GM19324 (cell line): ENCODE results near the gene H2BK1.

Experiments used
- ATAC-seq: cut with Tn5 transposase; IDR thresholded peaks from one replicate; pipeline ENCODE4 v1.9.1; 2021; ENCODE audit warnings: mild to moderate bottlenecking, moderate library complexity; ENCODE audit not compliant: unreplicated experiment, low FRiP score

Gene H2BK1

GRCh38 chr7:151210087-151210854 lies at the start of gene H2BK1:
H2BK1 (minus strand) TSS chr7:151210488; CDS start chr7:151210318, 170 bp downstream.
- no peak for ATAC-seq

DNA sequence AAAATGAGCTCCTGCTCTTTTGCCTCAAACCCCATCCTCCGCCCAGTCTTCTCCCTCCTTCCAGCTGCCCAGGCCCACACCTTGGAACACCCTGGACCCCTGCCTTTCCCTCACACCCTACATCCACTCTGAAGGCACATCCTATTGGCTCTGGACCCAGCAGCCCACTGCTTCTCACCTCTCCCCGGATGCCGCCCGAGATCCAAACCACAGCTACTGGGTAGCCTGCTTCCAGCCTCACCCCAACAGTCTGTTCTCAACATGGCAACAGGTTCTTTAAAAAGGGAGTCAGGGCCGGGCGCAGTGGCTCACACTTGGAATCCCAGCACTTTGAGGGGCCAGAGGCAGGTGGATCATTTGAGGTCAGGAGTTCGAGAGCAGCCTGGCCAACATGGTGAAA lies 47.7 kb upstream of the H2BK1 start:
- ATAC-seq = no peak

DNA sequence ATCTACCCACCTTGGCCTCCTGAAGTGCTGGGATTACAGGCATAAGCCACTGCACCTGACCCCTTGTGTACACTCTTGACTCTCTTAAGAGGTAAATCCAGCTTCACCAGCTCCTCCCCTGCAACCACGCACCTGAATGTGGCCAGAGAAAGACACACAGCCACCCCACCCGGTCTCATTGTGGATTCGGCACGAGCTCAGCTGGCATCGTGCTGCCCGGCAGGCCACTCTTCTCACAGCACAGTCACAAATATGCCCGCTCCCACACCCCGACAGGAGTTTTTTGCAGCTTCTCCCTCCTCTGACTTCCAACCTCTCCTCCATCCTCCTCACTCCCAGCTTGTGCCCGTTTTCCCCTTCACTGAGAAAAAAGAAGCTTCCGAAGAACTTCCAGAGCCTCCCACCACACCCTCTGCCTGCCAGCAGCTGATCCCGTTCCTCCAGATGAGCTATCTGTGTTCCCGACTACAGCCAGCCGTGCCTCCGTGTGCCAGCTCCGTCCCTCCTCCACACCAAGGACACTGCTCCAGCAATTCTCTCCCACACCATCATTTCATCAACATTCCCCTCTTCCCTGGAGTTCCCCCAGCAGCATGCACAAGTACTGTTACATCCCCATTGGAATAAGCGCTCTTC lies 46.2 kb upstream of the H2BK1 start:
- no peak for ATAC-seq

GRCh38 chr7:151255390-151255789 lies 45.1 kb upstream of the H2BK1 start:
- no peak for ATAC-seq

DNA sequence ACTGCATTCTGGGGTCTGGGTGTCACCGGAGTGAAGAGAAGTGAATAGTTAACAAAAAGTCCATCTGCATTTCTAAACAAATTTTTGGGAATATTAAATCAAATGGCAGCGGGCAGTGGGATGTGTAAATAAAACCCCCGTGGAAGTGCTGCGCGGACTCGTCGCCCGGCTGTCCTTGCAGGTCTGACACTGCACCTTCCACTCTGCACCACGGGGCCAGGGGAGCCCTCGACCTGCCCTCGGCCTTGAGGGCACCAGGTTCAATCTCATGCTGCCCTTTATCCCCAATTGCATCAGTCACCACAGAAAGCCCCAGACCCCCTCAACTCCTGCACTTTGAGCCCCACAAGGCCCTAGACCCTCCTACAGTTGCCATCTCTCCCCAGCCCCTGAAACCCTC lies 44.6 kb upstream of the H2BK1 start:
- ATAC-seq = no peak

DNA sequence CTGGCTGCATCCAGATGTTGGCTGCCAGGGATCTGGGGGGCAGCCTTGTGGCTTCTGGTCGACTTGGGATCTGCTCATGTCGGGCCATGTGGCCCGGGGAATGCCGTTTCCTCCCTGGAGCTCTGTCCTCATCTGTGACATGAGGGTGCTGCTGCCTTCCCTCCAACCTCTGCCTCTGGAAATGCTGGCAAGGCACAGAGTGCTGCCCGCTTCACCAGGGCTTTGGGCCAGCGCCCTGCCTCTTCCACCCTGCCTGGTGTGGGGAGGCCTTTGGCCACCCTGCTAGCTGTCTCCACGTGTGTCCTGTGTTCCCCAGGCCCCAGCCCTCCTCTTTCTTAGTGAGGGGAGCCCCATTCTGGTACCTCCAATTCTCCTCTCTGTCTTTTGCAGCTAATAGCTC lies 44.0 kb upstream of the H2BK1 start:
- ATAC-seq = no peak

DNA sequence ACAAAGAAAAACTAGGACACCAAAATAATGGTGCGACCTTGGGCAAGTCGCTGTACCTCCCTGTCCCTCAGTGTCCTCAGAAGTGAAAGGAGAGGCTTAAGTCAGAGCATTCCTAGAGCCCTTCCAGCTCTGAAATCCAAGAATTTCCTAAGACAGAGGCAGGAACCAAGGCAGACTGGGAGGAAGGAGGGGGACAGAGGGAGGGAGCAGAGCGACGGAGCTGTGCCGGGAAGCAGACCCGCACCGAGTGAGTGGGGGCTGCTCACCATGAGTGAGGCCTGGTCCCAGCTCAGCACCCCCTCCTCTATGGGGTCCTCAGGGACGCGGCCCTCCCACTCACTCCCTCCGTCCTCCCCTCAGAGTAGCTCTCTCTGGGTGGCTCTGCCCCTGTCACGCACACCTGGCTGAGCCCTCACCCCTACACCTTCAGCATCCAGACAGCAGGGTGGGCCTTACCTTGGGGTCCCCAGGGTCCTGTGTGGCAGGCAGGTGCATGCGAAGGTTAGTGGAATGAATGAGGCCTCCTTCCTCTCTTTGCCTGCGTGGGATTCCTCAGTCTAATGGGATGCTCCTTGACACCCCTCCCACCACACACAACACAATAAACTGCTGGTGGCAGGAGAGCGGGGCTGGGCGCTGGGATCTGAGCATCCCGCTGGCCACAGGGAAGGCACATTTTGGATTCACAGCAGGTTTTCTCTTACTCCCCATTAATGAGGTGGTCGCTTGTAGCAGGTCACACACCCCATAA lies 42.8 kb upstream of the H2BK1 start:
- no peak for ATAC-seq

- no peak for ATAC-seq
Measured at GRCh38 chr7:151252561-151252835, 42.2 kb upstream of the H2BK1 start.

DNA sequence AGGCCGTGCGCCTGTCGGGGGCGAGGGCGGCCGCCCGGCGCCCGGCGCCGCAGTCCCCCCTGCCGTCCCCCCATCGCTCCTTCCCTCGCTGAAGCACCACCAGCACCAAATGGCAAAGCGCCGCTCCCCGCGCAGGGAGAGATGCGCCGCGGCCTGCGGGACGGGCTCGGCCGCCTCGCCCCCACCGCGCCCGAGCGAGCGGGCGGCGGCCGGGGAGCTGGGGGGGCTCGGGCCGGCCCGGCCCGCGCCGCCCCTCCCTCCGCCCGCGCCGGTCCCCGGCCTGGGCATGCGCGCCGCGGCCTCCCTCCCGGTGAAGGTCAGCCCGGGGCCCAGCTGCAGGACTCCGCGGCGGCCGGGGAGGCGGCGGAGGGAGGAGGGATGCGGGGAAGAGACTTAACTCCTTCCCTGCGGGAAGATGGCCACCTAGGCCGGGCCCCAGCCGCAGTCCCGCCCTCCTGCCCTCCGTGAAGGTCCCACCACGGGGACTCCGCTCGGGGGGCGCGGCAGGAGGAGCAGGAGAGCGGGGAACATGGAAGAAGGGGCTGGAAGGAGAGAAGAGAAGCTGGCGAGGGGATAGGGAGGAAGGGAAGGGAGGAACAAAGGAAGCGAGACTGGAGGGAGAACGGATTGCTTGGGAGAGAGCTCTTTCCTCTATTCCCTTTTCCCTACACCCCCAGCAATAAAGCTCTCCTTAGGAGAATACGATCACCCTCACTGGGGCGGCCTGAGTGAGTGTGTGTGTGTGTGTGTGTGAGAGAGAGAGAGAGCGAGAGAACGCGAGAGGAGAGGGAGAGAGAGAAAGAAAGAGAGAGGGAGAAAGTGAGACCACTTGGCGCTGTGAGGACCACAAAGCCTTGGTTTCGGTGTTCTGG lies 41.6 kb upstream of the H2BK1 start:
- ATAC-seq = no peak

DNA sequence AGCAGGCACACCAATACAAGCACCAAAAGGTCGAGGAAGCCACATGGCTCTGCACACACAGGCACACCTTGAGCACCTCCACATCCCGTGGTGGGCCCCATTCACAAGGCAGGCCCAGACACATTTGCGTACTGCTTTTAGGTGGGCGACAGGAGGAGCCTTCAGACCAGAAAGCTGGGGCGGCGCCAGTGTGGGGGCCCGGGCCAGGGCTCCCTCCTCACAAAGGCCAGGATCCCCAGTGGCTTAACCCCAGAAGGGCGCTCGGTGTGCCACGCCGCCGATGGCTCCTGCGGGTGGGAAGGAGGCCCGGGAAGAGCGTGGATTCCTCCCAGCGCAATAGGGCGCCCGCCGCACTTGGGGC lies 41.0 kb upstream of the H2BK1 start:
- no peak for ATAC-seq

- ATAC-seq = no peak
Measured at GRCh38 chr7:151250181-151251132, 40.2 kb upstream of the H2BK1 start.

GRCh38 chr7:151249732-151250072 lies 39.4 kb upstream of the H2BK1 start:
- no peak for ATAC-seq

- no peak for ATAC-seq
Measured at GRCh38 chr7:151249034-151249731, 38.9 kb upstream of the H2BK1 start.

DNA sequence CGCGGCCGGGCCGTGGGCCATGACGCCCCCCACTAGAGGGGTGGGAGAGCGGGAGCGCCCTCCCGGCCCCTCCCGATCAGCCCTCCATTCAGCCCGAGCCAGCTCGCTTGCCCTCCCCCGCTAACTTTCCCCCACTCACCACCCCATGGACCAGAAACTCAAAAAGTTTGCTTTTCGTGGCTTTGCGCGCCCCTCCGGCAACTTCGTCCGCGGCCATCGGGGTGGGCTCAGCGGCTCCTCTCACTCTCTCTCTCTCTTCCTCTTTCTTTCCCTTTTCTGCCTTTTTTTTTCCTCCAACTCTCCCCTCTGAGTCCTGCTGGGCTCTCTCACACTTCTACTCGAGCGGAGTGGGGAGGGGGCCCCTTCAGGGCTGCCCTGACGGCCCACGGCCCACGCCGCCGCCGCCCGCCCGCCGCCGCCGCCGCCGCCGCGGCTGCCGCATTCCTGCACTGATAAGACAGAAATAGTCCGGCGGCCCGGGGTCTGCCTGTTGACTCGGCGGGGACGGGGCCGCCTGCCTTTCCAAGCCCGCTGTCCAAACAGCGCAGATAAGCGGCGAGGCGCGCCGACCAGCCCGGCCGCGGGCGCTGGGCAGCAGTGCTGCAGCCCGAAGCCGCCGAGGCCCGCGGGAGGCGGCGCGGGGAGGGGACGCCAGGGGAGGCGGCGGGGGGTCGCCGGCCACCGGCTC lies 38.2 kb upstream of the H2BK1 start, which contains the start of gene SMARCD3:
Gene SMARCD3 (minus strand): TSS at position 349 of the 688 bp plus-strand sequence. CDS start 132 bp downstream, at position 217.
- ATAC-seq = no peak

DNA sequence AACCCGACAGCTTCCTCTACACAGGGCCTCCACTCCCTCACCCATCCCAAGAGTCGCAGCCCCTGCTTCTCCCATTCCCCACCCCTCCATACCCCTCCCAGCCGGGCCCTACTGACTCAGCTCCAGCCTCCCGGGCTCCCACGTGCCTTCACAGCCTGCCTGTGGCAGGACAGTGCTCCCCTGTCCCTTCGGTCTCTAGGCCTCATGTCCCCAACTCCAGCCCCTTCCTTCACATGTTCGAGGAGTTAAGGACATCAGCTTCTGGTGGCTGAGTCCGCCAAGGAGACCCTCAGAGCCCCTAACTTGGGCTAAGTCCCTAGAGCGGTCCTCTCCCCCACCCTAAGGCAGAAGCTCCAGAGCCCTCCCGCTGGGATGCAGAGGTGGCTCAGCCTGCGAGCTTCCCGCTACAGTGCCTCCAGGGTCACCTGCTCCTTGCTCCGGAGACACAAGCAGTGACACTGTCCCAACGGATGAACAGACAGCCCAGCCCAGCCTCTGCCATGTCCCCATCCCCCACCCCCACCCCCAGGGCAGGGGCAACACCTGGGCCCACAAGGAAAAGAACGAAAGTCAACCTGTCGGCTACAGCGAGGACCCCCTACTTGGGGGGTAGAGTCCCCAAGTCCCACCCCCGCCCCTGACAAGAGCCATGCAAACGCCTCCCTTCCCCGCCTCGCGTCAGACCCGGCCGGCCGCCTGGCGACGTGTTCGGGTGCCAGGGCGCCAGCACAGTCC lies 37.5 kb upstream of the H2BK1 start:
- ATAC-seq = no peak

GRCh38 chr7:151246851-151247580 lies 36.7 kb upstream of the H2BK1 start:
- no peak for ATAC-seq
